WI38 (cell line): ENCODE data around the gene PLEKHG5.

Experiments used
- H3K4me3 ChIP-seq: 2 replicates; pipeline ENCODE4 v1.5.1; 2011; ENCODE audit warnings: low read depth, mild to moderate bottlenecking, control low read depth, low read length
- TF ChIP-seq, protein P1 (sequence below): IDR thresholded peaks from 2 replicates; pipeline ENCODE4 v1.5.1; 2012; ENCODE audit warnings: low read depth, mild to moderate bottlenecking, control low read depth, low read length

Gene PLEKHG5

DNA sequence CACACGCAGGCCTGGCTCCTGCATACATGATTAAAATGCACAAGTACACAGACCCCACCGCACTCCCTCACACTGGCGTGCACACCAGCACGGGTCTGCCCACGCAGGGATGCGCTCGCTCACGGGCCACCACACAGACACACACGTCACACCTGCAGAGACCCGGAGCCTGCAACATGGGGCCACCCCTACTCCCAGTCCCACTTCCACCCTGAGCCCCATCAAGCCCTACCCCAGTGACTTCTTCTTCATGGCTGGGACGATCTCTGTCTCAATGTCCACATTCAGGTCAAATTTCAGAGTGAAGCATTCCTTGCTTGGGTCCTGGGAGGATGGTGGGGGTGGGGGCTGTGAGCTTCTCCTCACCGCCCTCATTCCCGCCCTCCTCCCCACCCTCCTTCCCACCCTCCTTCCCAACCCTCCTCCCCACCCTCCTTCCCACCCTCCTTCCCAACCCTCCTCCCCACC lies 16.6 kb downstream of the PLEKHG5 start:
- TF ChIP-seq, protein P1, sequence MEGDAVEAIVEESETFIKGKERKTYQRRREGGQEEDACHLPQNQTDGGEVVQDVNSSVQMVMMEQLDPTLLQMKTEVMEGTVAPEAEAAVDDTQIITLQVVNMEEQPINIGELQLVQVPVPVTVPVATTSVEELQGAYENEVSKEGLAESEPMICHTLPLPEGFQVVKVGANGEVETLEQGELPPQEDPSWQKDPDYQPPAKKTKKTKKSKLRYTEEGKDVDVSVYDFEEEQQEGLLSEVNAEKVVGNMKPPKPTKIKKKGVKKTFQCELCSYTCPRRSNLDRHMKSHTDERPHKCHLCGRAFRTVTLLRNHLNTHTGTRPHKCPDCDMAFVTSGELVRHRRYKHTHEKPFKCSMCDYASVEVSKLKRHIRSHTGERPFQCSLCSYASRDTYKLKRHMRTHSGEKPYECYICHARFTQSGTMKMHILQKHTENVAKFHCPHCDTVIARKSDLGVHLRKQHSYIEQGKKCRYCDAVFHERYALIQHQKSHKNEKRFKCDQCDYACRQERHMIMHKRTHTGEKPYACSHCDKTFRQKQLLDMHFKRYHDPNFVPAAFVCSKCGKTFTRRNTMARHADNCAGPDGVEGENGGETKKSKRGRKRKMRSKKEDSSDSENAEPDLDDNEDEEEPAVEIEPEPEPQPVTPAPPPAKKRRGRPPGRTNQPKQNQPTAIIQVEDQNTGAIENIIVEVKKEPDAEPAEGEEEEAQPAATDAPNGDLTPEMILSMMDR = no peak
- H3K4me3 ChIP-seq = no peak overlapping the region

DNA sequence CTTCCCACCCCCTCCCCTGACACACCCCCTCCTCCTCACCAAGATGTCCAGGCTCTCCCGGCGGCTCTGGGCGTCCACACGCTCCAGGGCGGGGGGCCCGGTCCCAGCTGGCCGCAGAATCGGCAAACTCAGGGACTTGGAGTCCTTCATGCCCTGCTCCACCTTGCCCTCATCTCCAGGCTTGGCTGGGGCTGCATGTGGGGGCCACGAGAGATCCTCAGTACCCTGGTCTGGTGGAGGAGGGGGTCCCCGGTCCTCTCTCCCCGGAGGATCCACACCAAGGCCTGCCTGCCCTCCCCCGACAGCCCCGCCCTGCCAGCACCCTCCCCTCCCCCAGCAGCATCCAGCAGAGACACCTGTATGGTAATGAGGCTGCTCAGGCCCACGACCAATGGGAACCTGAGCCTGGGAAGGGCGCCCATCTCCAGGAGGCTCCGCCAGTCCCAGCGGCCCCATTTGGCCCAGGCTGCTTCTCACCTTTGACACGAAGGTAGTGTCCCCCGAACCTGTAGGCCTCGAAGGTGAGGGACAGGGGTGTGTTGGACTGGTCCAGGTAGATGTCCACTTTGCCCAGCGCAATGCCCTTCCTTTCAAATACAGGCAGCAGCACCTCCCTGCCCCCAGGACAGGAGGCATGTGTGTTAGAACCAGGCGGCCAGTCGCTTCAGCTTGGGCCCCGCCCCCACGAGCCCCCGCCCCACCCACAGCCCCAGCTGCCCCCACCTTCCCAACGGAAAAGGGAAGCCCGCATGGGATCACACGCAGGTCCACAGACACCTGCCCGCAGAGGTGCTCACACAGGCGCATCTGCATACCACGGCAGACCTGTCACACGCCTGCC lies 17.3 kb downstream of the PLEKHG5 start:
- no peak overlapping the region for H3K4me3 ChIP-seq
- TF ChIP-seq, protein P1 = no peak

DNA sequence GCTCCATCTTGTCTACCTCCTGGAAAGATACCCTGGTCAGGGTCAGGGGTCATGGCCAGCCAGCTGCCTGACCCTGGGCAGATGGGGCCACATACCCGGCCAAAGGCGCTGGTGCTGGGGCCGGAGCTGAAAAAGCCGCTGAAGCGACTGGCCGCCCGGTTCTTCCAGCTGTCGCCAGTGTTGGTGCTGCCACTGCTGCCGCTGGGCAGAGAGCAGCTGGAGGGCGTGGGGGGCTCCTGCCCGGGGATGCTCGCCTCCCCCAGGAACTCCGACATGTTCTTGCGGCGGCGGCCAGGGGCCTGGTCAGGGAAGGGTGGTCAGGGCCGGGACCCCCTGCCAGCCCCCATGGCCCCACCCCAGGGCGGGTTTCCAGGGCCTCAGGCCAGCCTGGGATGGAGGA lies 18.3 kb downstream of the PLEKHG5 start:
- H3K4me3 ChIP-seq = no peak overlapping the region
- TF ChIP-seq, protein P1 = no peak

DNA sequence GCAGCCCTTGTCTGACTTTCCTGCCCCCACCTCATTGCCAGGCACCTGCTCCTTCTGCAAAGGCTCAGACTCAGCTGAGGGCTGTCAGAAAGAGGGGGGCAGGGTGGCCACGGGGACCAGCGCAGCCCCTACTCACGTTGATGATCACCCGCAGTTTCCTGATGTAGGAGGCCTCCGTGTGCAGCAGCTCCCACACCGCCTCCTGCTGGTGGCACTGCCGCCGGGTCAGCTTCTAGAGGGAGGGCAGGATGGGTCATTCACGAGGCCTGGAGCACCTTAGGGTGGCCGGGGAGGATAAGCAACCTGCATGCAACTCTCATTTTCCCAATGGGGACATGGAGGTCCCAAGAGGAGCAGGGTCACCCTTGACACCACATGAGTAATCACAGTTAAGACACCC lies 19.1 kb downstream of the PLEKHG5 start:
- H3K4me3 ChIP-seq = no peak overlapping the region
- TF ChIP-seq, protein P1 = no peak

DNA sequence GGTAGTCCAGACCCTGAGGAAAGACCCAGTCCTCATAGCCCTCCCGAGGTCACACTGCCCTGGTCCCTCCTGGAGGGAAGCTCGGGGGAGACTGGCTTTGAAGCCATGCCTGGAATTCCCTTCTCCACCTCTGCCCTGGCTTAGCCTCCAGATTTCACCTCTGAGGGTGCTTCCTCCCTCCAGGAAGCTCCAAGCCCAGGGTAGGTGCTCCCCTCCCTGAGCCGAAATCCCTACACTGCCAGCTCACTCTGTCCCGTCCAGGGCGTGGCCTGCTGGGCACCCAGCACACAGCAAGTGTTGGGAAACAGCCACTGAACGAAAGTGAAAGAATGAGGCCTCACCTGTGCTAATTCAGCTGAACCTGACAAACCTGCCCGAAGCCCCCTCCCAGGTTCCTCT lies 19.5 kb downstream of the PLEKHG5 start:
- TF ChIP-seq, protein P1 = no peak
- no peak overlapping the region for H3K4me3 ChIP-seq

DNA sequence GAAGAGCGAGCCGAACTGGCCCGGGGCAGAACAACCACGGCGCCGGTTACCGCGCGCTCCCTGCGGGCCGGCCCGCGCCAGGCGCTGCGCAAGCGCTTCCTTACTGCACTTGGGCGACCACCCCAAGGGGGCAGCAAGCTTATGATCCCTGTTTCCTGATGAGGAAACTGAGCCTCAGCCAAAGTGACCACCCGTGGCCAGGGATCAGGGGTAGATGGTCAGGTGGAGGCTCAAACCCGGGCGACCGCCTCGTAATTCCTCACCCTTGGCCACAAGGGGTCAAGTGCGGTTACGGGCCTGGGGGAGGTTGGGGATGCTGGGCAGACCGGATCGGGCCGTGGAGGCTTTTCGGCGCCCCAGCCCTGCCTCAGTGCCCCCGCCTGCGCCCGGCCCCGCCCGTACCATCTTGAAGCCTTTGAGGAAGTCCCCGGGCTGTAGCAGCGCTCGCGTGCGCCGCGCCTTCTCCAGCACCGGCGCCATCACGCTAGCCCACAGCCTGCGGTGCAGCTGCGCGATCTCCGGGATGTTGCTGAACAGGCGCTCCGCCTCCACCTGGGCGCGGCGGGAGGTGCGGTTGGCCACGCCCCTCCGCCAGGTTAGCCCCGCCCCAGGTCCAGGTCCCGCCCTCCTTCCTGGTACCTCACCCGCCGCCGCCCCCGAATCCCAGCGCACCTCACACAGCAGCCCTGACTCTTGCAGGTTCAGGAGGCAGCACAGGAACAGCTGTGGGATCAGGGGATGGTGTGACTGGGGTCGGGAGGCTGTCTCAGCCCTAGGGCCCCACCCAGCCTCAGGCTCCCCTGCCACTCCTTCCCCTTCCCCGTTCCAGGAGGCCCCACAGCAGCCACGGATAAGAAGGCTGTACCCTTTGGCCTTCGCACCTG lies 20.1 kb downstream of the PLEKHG5 start:
- TF ChIP-seq, protein P1 = no peak
- no peak overlapping the region for H3K4me3 ChIP-seq
